ENCODE data around the gene NTN1.

GRCh38 chr17:9215465-9215864 lies 194.2 kb downstream of the NTN1 start:
- TF ChIP-seq CTCF (conservative IDR thresholded peaks at IDR 0.05; ENCODE audit: low read length) (no peak), EZH2phosphoT487 (IDR thresholded peaks at IDR 0.05; ENCODE audit: borderline replicate concordance, low read depth, low read length) (no peak)

All from OCI-LY7 (cell line).